Activated CD8-positive, alpha-beta memory T cell treated with anti-CD3 and anti-CD28 coated beads for 4 hours (primary cell): ENCODE data around the gene TSPAN4.

Experiments used
- DNase-seq, 2 donors: peaks; one replicate each; pipeline ENCODE4 v3.0.0-alpha.2; 2020; ENCODE audit warnings: low read depth in 2 of 2

TSPAN4 gene

GRCh38 chr11:824292-824880 is 18.3 kb upstream of the TSPAN4 start:
- no peak for DNase-seq

- DNase-seq = no peak
Measured at GRCh38 chr11:824942-825341, 17.7 kb upstream of the TSPAN4 start.

GRCh38 chr11:825366-826226 is 17.1 kb upstream of the TSPAN4 start:
- no peak for DNase-seq

- no peak for DNase-seq
Measured at GRCh38 chr11:826227-826621, 16.4 kb upstream of the TSPAN4 start.

GRCh38 chr11:826836-827145 is 15.9 kb upstream of the TSPAN4 start:
- DNase-seq = no peak

- DNase-seq = no peak
Measured at GRCh38 chr11:827146-827896, 15.3 kb upstream of the TSPAN4 start.

- no peak for DNase-seq
Measured at GRCh38 chr11:827897-828192, 14.8 kb upstream of the TSPAN4 start, which contains the start of gene CRACR2B. CRACR2B (plus strand) TSS chr11:827919; CDS start chr11:828608, 689 bp downstream.

- no peak for DNase-seq
Measured at GRCh38 chr11:828506-829175, 14.0 kb upstream of the TSPAN4 start.

- no peak for DNase-seq
Measured at GRCh38 chr11:829176-829846, 13.3 kb upstream of the TSPAN4 start.

- no peak for DNase-seq
Measured at GRCh38 chr11:829847-830294, 12.8 kb upstream of the TSPAN4 start.

GRCh38 chr11:830295-831117 is 12.1 kb upstream of the TSPAN4 start:
- peak; percentile 28 to 44 for DNase-seq

GRCh38 chr11:831118-831864 is 11.4 kb upstream of the TSPAN4 start:
- no peak for DNase-seq

- DNase-seq = no peak
Measured at GRCh38 chr11:831961-832528, 10.6 kb upstream of the TSPAN4 start.

- DNase-seq = peak in 1 of 2 donors; percentile 28
Measured at GRCh38 chr11:832529-833113, 10.0 kb upstream of the TSPAN4 start, which contains the start of gene CD151. CD151 (plus strand) TSS chr11:832952; CDS start chr11:836070, 3,118 bp downstream.

- DNase-seq = no peak
Measured at GRCh38 chr11:833114-833791, 9.4 kb upstream of the TSPAN4 start.

- DNase-seq = no peak
Measured at GRCh38 chr11:833849-834311, 8.8 kb upstream of the TSPAN4 start.

- DNase-seq = no peak
Measured at GRCh38 chr11:834371-835316, 8.0 kb upstream of the TSPAN4 start.
